HG03469 (cell line): Measurements from ENCODE around the gene PPP1R14C.

ENCODE experiments used
- ATAC-seq: cut with Tn5 transposase; IDR thresholded peaks from one replicate; pipeline ENCODE4 v1.9.1; 2021; ENCODE audit warnings: mild to moderate bottlenecking, moderate library complexity, moderate number of reproducible peaks; ENCODE audit not compliant: unreplicated experiment

PPP1R14C gene, protein sequence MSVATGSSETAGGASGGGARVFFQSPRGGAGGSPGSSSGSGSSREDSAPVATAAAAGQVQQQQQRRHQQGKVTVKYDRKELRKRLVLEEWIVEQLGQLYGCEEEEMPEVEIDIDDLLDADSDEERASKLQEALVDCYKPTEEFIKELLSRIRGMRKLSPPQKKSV

DNA sequence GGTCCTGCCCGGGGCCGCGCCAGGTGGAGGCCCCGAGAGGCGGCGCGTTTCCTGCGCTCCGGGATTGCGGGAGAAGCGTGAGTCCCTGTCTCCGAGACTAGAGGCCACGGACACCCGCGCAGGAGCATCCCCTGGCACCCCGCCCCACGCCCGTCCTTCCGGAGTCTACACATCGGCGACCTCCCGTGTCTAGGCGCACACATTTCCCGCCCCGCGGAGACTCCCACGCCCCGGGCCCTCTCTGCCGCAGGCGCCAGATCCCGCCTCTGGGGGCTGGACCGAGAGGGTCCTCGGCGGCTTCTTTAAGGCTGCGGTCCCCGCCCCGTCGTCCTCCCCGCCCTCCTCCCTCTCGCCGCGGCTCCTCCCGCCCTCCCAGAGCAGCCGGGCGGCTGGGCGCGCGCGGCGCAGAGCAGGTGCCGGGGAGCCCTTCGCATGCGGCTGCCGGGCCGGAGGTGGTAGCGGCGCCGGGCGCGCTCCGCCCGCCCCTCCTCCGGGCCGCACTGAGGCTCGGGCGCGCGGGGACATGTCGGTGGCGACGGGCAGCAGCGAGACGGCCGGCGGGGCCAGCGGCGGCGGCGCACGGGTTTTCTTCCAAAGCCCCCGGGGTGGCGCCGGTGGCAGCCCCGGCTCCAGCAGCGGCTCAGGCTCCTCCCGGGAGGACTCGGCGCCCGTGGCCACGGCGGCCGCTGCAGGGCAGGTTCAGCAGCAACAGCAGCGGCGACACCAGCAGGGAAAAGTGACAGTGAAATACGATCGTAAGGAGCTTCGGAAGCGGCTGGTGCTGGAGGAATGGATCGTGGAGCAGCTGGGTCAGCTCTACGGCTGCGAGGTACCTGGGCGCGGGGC is at the start of gene PPP1R14C:
TSS of gene PPP1R14C (plus strand) at position 375 of the 846 bp plus-strand sequence. CDS start at position 524, 149 bp downstream.
- no peak for ATAC-seq

DNA sequence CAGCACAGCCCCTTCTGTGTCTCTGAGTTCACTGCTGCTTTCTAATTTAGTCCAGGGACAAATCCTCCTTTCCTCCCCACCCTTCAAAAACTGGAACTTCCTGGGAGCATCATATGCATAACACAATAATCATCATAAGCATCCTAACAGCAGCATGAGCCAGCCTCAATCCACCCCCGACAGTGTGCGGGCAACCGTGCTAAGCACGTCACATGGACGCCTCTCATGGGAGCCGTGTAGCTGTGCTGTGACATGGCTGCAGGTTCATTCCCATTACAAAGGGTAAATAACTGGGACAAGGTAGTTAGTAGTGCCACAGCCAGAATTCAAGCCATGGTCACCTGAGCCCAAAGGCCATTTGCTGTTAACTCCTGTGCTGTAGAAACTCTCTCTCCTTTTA is 49.4 kb upstream of the PPP1R14C start:
- ATAC-seq, result no peak

DNA sequence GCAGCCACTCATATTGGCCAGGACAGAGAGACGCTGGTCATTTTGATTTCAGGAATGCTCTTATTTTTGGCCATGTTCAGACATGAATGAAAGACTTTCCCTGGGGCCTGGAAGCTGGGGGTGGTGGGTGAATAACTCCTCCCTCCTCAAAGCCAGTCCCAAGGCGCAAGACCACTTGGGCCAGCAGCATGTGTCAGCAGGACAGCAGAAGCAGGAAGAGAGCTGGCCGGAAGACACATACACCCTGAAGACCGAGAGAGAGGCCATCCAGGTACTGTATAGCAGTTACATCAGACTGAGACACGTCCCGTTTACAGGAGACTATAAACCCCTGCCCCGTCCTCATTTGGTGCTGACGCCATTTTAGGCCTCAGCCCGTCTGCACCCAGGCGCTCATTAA is 44.7 kb upstream of the PPP1R14C start:
- ATAC-seq, result no peak

DNA sequence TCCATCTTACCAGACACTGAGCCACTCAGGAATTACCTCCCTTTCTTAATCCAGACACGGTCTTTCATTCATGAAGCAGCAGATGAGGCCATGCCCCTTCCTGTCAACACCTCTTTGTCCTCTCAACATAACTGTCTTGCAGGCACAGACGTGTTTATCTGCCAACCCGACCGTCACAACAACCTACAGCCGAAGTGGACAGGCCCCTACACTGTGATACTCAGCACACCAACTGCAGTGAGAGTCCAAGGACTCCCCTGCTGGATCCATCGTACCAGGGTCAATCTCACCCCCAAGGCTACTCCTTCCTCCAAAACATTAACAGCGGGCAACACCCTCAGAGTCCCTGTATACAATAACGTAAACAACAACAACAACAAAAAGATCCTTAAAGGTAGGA is 43.3 kb upstream of the PPP1R14C start:
- ATAC-seq, result no peak

DNA sequence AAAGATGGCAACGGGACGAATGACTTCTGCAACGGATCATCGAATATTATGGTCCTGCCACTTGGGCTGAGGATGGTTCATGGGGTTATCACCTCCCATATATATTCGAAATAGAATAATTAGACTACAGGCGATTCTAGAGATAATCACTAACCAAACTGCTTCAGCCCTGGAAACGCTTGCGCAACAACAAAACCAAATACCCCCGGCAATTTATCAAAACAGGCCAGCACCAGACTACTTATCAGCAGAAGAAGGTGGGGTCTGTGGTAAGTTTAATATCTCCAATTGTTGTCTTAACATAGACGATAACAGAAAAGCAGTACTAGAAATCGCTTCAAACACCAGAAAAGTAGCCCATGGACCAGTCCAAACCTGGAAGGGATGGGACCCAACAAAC is 42.9 kb upstream of the PPP1R14C start:
- no peak for ATAC-seq

DNA sequence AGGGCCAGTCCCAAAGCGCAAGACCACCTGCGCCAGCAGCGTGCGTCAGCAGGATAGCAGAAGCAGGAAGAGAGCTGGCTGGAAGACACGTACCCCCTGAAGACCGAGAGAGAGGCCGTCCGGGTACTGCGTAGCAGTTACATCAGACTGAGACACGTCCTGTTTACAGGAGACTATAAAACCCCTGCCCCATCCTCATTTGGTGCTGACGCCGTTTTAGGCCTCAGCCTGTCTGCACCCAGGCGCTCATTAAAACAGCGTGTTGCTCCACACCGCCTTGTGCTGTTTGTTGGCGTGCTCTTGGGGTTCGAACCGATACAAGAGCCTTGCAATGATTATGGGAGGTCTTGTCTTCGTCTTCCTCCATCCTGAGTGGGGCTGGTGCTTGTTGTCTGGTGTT is 42.1 kb upstream of the PPP1R14C start:
- no peak for ATAC-seq

DNA sequence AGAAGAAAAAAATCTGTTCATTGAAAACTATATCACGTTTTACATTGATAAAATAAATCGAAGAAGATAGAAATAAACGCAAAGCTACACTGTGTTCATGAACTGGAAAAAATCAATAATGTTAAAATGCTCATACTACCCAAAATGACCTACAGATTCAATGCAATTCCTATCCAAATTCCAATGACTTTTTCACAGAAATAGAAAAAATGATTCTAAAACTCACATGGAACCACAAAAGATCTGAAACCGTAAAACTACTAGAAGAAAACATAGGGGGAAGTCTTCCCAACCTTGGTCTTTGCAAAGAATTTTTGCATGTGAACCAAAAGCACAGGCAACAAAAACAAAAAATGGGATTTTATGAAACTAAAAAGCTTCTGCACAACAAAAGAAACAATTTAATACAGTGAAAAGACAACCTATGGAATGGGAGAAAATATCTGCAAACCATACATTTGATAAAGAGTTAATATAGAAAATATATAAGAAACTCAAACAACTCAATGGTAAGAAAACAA is 40.0 kb upstream of the PPP1R14C start:
- no peak for ATAC-seq

DNA sequence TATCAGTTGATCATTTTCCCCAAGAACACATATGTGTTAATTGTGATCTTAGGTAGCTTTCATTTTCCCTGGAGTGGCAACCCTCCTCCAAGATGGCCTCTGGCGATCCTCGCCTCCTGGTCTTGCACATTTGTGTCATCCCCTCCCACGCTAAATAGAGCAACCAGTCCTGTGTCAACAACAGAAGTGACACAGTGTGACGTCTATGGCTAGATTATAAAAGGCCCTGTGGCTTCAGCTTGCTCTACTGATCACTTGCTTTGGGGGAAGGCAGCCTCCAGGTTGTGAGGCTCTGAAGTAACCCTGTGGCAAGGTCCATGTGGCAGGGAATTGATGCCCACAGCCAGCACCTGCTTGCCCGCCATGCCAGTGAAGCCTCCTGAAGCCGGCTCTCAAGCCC is 30.6 kb upstream of the PPP1R14C start:
- no peak for ATAC-seq

DNA sequence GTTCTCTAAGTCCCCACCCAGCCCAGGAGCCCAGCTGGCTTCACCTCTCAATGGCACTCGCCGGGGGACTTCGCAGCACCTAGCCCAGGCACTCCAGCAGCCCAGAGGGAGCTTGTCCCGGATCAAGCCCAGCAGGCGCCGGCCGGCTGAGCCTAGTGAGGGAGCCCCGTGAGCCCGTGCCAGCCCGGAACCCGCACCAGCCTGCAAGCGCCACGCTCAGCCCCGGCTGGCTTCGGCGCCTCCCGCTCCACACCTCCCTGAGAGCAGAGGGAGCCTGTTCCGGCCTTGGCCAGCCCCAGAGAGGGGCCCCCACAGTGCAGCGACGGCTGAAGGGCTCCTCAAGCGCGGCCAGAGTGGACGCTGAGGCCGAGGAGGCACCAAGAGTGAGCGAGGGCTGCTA is 27.1 kb upstream of the PPP1R14C start:
- no peak for ATAC-seq

DNA sequence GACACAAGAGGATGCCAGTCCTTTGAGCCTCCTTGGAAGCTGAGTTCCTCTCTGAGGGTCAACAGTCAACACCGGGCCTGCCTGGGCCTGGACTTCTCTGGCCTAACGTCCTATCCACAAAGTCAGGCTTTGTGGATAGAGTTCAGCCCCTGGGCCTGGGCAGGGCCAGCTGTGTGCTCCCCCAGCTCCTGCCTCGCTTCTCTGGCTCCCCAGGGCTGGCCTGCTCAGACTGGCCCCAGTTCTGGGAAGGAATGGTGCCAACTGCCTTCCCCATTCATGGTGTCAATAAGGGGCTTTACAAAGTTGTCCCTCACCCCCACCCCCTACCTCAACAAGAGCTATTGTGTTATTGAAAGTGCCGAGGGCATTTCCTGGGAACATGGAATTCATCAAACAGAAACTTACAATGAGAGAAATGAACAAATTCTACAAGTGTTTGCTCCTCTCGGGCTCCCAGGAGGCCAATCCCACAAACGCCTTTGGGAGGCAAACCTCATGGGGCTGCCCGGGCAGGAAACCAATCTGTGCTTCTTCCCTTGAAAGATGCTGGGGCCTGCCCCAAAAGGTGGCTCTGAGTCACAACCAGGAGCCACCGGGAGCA is 26.5 kb upstream of the PPP1R14C start:
- ATAC-seq, result no peak

DNA sequence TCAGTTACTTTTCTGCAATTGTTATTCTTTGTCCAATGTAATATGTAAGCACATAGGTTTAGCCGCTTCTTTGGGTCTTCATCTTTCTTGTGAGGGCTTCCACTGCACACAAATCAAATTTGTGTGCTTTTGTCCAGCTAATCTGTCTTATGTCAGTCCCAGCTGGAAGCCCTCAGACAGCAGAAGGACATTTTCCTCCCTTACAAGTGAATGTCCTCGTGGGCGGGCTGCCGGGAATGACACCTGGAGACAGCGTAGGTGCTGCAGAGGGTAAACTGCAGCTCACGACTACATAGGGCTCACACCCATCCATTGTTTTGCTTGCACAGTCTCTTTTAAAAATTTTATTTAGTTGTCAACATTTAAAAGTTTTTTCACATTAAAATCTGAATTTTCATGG is 24.6 kb upstream of the PPP1R14C start:
- no peak for ATAC-seq

DNA sequence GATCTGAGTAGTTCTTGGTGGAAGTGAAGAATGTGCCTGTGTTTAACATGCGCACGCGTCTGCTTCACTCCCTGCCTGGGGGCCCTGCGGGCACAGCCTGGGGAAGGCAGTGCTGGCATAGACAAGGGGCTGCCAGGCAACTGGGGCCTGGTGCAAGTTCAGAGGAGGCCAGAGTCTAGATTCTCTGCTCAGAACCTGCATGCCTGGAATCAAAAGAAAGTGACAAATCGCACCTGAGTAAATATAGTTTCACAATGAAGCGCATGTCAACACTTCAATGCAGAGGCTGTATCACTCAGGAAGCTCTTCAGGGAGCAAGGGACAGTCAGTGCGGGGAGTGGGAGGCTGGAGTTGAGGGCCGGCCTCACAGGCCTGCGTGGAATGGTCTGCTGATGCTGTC is 24.2 kb upstream of the PPP1R14C start:
- no peak for ATAC-seq

DNA sequence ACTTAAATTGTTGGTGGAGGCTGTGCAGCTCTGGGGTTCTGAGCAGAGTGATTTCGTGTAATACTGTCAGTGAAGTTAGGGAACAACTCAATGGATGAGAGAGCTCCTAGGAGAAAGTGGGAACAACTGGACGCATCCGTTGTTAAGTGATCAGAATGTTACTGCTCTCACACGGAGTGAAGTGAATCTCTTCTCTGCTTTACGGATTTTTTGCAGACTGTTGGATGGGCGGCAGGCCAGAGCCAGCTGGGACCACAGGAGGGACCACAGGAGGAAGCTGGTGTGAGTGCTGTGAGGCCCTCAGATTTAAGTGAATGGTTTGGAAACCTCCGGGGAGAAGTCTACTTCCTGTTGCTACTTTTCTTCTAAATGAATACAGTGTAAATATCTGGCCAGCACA is 23.7 kb upstream of the PPP1R14C start:
- ATAC-seq, result no peak

DNA sequence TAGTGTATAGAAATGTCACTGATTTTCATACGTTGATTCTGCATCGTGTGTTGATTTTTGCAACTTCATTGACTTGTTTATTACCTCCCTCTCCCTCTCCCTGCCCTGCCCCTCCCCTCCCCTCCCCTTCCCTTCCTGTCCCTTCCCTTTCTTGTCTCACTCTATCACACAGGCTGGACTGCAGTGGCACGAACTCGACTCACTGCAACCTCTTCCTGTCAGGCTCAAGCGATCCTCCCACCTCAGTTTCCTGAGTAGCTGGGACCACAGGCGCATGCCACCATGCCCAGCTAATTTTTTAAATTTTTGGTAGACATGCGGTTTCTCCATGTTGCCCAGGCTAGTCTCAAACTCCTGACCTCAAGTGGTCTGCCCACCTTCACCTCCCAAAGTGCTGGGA is 19.2 kb upstream of the PPP1R14C start:
- no peak for ATAC-seq

DNA sequence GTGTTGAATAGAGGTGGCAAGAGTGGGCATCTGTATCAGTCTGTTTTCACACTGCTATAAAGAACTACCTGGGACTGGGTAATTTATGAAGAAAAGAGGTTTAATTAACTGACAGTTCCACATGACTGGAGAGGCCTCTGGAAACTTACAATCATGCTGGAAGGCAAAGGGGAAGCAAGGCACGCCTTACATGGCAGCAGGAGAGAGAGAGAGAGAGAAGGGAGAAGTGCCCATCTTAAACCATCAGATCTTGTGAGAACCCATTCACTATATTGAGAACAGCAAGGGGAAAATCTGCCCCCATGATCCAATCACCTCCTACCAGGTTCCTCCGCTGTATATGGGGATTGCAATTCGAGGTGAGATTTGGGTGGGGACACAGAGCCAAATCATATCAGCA is 18.6 kb upstream of the PPP1R14C start:
- no peak for ATAC-seq

DNA sequence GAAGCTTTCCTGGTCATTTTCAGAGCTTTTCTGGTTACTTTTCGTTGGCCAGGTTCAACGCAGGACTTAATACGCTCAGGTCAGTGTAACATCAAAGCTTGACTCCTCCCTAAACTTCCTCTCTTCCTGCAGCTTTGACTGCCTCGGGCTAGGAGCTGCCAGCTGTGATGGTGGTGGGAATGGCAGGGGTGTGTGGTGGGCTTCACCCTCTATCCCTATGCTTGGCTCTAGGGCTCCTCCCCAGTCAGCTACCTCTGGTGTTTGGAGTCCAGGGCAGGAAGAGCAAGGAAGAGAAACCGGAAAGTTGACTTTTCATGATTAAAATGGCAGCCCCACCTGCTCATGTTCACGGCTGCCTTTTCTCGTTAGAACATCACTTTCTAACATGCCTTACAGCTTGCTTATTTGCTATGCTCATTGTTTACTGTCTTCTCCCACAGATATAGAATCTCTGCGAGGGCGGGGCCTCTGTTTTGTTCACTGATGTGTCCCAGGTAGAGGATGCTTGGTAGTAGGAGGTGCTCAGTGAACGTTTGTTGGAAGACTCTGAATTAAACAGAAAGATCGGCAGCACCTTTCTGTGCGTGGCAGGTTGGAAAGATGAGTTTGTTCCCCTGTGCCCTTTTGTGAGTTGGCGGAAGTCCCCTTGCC is 16.1 kb upstream of the PPP1R14C start:
- no peak for ATAC-seq

DNA sequence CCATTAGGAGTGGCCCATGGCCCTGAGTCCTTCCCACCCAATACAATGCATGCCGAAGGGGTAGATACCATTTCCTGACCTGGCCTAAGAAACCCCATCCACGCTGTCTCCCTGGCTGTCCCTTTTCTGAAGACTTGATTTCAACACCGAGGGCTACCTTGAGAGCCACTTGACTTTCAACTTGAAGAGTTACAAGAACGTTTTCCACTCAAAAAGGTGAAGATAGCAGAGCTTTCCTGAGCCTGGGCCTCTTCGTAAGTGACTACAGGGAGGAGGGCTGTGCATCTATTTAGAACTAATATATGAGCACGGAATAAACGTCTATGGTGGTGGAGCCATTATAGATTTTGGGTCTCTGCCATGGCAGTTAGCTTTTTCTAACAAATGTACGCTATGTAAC is 14.4 kb upstream of the PPP1R14C start:
- ATAC-seq, result no peak

DNA sequence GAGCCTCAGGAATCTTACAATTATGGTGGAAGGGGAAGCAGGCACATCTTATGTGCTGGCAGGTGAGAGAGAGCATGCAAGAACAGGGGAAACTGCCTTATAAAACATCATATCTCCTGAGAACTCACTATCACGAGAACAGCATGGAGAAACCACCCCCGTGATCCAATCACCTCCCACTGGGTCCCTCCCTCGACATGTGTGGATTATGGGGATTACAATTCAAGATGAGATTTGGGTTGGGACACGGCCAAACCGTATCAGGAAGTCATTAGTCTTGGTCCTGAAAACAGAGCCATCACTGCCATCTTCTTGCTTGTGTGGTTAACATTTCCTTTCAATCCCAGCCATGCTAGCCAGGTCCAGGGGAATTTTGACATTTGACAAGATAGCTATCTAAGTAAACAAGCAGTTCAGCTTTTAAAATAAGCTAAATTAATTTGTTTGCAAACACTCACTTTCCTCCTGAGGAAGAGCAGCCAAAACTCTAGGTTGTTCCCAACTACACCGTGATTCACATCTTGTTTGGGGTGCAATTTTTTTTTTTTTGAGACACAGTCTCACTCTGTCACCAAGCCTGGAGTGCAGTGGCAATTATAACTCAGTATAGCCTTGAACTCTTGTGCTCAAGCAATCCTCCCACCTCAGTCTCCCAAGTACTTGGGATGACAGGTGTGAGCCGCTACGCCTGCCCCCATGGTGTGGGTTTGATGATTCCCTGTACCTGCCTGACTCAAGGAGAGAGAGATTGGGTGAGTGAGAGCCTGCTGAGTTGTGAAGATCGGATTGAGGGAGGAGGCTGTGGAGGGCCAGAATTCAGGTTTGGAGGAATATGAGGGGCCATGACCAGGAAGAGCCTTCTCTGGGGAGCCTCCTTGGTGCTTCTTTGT is 13.0 kb upstream of the PPP1R14C start:
- no peak for ATAC-seq

DNA sequence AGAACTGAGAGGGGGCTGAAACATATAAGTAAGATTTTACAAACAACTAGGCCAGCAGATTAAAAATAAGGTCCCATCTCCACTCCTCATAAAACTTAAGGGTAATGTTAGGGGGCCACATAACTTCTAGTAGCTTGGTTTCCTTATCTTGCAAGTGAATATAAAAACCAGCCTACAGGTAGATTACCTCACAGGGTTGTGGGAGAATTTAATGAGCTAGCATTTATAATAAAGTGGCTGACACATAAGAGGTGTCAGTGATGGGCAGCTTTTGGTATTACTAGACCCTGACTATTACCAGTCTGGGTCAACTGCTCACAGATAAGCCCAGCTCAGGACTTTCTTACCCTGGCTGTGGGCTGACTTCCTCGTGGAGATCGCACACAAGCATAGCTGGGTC is 9.2 kb upstream of the PPP1R14C start:
- no peak for ATAC-seq

DNA sequence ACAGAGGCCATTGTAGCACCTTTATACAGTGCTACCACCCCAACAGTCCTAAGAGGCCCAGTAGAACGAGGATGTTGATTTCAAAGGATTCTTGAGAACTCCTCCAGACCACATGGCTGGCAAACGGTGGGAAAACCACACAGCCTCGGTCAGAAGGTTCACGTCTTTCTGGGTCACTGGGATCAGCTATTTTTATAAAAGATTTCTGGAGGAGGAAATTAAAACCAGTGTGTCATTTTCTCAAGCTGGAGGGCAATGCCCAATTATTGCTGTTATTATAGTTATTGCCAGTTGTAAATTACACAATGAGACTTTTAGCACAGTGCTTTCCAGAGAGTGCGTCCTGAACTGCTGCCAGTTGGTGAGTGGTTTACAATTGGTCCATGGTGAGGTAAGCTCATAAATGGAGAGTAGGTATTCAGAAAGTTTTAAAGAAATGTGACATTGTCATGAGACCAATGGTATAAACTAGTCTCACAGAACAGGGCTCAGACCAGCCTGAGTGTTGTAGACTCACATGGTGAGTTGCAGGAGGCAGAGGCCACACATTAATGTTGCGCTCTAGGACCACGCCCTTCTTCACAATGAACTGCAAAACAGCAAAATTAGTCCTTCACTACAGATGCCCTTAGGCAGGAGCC is 8.4 kb upstream of the PPP1R14C start:
- no peak for ATAC-seq
